Posterior vena cava (tissue), 2 donors: ENCODE results near the gene MYOM1. TPM values are rescaled to one million over a fixed set of nuclear protein-coding genes. Genes with fewer than 3 reads are reported as not detected.

ENCODE experiments used
- DNase-seq: peaks from one replicate; pipeline ENCODE4 v3.0.0-alpha.2; 2020; ENCODE audit warnings: low spot score
- intact Hi-C, 2 donors: fragments of 100-400 bp; cut with DNase I; formaldehyde crosslinking; loops; one replicate each; pipeline versions ENCODE4 v1.14.1 to v1.14.2; 2022 to 2023
- long read RNA-seq, 2 donors: library from polyadenylated mRNA; unstranded; transcript quantifications; one replicate each; pipeline ENCODE4 v2.0.0, GENCODE V29; 2020 to 2021
- total RNA-seq, 2 donors: library from RNA; stranded (reverse); fragmentation: NEBNext Ultra II Directional; extraction: Animal tissue kit (Norgen Biotek cat#: 25700); gene quantifications; one replicate each; pipeline ENCODE4 v1.2.1, GENCODE V29; 2021
- donor health status: DM: yes; HTN: yes; CAD: no.
- donor health status: DM: yes; HTN: yes; CAD: no.

The MYOM1 gene
- 10 to 100 TPM; 32.0 to 42.1 TPM for total RNA-seq
- long read RNA-seq, donor 1, full-length matches to known transcripts = 1 of 9 reads
- long read RNA-seq, donor 1, partial matches to known transcripts = 5 of 9 reads
- long read RNA-seq, donor 1, other reads (novel, unspliced or antisense) = 3 of 9 reads
- long read RNA-seq, donor 2, partial matches to known transcripts = 25 of 33 reads
- long read RNA-seq, donor 2, other reads (novel, unspliced or antisense) = 8 of 33 reads

DNA sequence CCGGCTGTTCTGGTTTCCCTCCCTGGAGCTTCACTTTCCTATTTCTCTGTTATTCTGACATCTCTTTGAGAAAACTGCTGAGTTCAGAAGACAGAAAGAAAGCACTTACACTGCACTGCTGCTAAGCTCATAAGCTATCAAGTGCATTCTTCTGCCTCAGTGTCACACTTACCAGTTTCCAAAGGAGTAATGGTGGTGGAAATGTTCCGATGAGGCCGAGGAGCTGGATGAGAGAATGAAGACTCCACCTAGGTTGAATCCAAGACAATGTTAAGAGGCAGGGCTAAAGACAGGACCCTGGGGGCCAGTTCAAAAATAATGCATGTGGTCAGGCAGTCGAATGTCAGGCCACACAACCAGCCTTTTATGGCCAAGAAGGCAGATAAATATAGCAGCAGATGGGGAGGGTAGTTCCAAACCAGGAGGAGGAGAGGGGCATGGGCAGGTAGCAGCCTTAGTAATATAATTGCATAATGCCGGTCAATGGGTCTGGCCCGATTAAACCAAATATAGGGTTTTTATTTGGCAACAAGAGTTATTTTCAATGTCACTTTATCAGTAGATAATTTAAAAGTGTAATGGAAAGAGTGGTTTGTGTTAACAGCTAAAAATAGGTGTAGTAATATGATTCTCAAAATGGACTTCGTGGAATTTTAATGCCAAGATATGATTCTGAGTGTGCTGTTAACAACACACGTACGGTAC is at the start of gene MYOM1:
Gene MYOM1 (minus strand): TSS at position 338 of the 705 bp plus-strand sequence. CDS start 4,745 bp downstream, outside the sequence.
- intact Hi-C loops = no loop called here
- DNase-seq = no peak

DNA sequence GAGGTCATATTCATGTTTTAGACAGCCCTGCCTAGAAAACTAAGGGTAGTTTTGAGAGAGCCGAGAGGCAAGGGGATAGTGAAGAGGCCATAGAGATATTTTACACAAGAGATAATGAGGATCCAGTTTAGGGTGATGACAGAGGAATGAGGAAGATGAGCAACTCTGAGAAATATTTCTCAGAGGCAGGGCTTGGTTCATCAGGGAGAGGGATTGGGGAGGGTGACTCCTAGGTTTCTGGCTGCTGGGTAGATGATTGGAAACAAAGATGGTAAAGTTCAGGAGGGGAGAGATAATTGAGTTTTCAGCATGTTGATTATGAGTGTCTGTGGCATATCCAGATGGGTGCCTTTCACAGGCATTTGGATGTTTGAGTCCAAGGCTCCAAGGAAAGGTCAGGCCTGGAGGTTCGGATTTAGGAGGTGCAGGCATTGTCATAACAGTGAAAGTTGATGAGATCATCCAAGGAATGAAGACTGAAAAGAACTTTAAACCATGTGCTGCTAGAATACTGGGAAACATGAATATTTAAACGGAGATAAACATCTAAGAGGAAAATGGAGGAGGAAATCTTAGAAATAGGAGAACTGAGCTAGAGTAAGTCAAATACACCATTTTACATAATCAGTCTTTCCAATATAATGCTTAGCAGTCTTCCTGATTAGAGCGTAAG is 49.6 kb upstream of the MYOM1 start:
- no peak for DNase-seq
- intact Hi-C loops = loop anchor here in 1 of 2 donors (10.0 kb wide), 1 partner anchor 325 kb away; no protein-coding TSS in a partner anchor

DNA sequence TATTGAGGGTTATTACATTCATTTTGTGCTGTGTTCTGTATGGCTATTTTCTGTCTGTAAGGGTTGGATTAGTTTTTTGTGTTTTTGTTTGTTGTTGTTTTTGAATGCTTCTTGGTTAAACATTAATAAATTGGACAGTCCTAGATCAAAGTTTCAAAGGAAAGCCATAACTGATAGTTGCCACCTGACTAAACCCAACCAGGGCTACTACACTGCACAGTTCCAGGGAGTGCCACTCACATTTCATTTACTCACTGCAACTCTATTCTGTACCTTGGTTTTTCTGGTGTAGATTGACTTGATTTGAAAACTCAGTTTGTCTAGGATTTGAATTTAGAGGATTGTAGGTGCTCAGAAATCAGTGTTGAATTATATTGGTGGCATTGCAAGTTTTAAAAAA is 48.5 kb upstream of the MYOM1 start:
- no peak for DNase-seq
- intact Hi-C loops = loop anchor here in 1 of 2 donors (10.0 kb wide), 1 partner anchor 326 kb away; no protein-coding TSS in a partner anchor

DNA sequence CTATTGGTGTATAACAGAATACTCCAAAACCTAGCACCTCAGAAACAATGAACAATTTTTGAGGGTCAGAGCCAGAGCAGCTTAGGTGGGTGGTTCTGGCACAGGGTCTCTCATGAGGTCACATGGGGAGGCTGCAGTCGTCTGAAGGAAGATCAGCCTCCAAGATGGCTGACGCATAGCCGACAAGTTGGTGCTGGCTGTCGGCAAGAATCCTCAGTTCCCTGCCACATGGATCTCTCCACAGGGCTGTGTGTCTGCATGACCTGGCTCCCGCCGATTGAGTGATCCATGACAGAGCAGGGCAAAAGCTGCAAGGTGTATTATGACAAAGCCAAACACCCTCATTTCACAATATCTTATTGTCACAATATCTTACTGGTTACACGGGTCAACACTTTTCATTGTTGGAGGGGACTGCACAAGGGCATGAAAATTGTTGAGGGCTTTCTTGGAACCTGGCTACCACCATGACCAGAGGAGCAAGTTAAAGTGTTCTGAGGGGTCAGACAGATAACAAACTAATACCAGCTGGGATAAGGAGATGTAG is 46.4 kb upstream of the MYOM1 start:
- no peak for DNase-seq
- intact Hi-C loops = loop anchor here in 1 of 2 donors (10.0 kb wide), 1 partner anchor 329 kb away; no protein-coding TSS in a partner anchor

DNA sequence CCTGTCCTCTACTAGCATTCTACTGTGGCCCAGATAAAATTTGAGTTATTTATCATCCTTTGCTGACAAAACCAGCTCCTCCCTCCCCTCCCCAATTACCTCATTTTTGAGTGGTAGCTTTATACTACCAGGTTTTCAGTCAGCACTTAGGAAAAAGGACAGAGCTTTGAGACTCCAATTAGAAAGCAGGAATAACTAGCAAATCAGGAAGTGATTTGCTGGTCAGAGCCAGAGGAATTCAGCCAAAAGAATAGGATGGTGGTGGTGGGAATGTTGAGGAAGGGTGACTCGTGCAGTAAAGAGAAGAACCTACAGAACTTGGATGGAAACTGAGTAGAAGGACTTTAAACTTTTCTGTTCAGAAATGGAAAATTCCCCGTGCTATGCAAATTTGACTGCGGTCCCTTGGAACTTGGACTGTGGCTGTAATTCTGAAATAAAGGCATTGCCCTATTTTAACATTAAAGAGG is 45.8 kb upstream of the MYOM1 start:
- intact Hi-C loops = loop anchor here in 1 of 2 donors (10.0 kb wide), 1 partner anchor 329 kb away; no protein-coding TSS in a partner anchor

DNA sequence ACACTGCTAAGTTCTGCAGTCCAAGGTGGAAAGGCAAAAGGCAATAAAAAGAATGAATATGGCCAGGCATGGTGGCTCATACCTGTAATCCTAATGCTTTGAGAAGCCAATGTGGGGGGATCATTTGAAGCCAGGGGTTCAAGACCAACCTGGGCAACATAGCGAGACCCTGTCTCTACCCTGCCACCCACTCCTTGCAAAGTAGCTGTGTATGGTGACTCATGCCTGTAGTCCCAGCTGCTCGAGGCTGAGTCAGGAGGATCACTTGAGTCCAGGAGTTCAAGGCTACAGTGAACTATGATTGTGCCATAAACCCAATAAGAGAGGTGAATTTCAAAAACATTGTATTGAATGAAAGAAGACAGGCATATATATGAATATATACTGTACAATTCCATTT is 44.6 kb upstream of the MYOM1 start:
- DNase-seq = no peak
- intact Hi-C loops = loop anchor here in 1 of 2 donors (5.0 to 10.0 kb wide), 2 partner anchors 188 to 330 kb away; partner anchors contain the start of gene TGIF1

More for the DNA sequence above, 45.8 kb upstream of the MYOM1 start:
- DNase-seq = no peak

DNA sequence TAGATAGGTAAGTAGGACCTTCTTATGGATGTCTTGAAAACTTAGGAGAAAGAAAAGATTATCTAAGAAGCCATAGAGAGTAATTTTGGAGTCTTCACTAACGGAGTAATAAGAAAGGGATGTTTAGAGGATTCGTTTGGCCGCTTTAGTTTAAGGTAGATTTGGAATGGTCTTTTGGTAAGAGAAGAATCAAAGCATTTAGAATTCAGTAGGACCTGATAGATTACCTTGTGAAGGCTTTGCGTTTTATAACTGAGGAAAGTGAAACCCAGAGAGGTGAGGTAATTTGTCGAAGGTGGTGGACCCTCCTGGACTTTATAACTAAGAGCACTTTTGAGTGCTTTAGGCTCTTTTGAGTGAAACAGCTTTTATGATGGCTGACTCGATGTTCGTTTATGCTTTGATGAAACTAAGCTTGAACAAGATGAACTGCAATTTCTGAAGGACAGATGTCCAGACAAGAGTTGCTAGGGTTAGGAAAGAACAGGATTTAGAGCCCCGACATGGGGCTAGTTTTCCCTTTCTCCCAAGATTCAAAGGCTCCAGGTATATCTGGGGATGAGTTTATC is 43.4 kb upstream of the MYOM1 start:
- DNase-seq = no peak
- intact Hi-C loops = loop anchor here in 1 of 2 donors (5.0 to 10.0 kb wide), 2 partner anchors 189 to 332 kb away; partner anchors contain the start of gene TGIF1

DNA sequence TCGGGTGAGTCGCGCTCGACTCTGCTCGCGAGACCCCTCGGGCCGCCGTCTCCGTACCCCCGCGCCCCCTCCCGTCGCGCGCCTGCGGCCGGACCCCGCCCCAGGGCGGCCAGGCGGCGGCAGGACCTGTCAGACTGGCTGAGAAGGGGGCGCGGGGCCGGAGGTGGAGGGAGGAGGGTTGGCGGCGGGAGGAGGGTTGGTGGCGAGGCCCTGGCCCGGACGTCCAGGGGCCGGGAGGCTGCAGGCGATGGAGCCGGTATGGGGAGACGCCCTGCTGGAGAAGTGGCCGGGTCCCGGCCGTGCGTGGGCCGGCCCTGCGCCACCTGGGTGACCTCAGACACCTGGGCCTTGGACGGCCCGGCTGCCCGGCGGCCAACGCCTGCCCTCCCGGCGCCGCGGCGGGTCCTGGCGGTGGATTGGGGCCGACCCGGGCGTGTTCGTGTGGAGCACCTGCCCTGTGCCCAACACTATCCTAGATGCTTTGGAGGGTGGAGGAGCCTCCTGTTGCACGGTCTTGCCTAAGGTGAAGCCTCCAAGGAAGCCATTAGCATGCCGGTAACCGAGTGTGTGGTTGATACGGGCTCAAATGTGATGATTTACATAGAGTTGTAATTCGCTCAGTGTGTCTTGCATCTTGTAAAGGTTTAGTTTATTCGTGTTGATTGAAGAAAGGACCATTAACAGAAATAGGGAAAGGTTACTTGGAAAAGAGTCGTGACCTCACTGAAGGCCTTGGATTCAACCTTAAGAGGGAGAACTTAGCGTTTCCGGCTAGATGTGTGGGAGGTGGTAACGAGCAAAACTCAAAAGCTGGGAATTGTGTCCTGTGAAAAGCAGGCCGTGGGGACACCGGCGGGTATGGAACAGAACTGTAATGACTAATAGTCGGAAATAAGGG is 42.7 kb upstream of the MYOM1 start:
- no peak for DNase-seq

DNA sequence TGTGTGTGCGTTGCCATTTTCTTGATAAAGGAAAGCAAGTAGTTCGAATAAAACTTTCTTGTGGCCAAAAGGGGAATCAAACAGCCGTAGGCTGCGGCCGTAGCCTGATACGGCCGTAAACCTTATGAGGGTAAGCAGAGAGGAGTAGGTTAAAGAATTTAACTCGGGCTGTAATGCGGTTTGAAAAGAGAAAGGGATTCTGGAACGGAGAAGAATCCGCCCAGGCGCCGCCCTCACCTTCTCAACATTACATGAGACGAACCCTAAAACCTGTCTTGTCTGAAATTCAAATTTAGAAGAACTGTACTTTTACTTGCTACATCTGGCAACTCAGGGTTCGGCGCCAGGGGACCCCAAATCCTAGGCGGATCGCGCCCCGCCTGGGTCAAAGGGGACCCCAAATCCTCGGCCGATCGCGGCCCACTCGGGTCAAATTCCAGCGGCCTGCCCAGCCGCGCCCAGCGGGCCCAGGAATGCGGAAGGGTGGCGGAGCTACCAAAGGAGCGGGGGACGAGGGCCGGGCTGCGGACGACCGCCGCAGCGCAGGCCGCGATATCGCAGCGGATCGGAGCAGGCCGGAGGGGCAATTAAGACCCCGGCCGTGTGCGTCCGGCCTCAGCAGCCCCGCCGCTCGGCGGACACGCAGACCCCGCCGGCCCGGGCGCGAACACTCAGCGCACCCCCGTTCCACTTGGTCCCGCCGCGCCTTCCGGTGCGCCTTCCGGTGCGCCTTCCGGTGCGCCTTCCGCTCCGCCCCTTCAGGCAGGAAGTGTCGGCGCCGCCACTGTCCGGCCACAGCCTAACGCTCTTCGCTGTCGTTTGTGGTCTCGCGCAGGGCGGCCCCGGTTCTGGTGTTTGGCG is 41.8 kb upstream of the MYOM1 start, which contains the start of gene MYL12B:
Gene MYL12B (plus strand): TSS at position 761 of the 861 bp plus-strand sequence. CDS start 10,766 bp downstream, outside the sequence.
- DNase-seq = peak; percentile 96
- intact Hi-C loops = loop anchor here in 1 of 2 donors (5.0 to 10.0 kb wide), 2 partner anchors 191 to 333 kb away; partner anchors contain the start of gene TGIF1

More for the DNA sequence above, 42.7 kb upstream of the MYOM1 start:
- intact Hi-C loops = loop anchor here in 1 of 2 donors (5.0 to 10.0 kb wide), 2 partner anchors 190 to 332 kb away; partner anchors contain the start of gene TGIF1

DNA sequence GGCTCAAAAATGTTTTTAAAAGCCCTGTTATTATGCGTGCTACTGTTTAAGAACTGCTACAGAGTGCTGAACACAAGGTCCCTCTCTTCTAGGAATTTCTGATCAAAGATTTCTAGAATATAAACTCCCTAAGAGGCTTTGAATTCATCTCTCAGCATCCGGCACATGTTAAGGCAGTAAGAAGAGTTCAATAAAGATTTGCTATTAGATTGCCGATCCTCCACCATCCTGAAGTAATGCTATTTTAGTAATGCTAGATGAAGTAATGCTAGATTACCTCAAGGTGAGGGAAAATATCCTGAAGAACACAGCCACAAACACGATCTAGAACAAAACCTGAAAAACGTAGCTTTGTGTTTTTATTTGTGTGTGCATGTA is 41.2 kb upstream of the MYOM1 start:
- intact Hi-C loops = loop anchor here in 1 of 2 donors (5.0 to 10.0 kb wide), 2 partner anchors 191 to 334 kb away; partner anchors contain the start of gene TGIF1
- no peak for DNase-seq

DNA sequence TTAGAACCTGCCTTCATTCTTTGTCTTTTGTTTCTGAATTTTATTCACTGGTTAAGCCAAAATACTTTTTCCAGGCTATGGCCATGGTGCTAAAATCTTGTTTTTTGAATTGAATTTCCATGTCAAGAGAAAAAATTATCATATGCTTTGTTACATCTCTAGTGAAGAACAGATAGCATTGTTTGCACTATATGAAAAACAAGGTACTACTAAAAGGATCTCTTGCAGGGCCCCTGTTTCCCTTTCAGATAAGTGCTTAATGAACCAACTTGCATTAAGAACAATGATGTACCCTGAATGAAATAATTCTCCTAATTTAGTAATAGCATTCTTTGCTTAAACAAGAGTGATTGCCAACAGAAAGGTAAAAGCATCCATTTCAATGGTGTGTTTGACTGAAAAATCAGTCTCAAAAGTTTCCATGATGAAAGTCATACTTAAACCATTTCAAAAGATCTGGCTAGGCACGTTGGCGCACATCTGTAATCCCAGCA is 37.9 kb upstream of the MYOM1 start:
- DNase-seq = no peak
- intact Hi-C loops = no loop called here

DNA sequence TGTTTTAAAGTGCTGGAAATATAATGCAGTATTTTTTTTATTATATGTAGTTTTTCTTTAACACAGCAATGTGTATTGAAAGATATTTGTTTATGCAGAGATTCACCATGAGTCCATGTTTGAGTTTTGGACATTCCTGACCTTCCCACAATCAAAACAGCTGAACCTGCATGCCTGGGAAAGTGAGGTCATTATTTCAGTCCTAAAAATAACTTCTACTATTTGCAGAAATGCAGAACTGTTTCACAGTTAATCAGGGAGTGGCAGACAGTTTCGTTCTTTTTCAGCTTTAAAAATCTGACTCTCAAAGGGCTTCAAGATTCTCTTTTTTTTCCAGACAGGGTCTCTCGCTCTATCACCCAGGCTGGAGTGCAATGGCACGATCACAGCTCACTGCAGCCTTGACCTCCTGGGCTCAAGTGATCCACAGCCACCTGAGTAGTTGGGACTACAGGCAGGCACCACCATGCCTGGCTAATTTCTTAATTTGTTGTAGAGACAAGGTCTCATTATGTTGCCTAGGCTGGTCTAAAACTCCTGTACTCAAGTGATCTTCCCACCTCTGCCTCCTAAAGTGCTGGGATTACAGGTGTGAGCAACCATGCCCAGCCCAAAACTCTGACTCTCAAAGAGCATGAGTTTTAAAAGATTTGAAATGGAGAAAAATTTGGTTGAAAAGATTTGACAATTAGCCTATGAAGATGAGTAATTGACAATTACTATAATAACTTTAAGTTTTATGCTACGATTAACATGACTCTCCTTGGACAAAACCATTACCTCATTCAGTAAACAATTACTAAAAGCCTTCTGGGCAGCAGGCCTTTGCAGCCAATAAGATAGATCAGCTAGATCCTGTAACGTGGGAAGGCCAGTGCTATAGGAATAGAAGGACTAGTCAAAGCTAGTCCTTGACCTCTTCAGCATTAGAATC is 37.2 kb upstream of the MYOM1 start:
- intact Hi-C loops = no loop called here
- DNase-seq = no peak

DNA sequence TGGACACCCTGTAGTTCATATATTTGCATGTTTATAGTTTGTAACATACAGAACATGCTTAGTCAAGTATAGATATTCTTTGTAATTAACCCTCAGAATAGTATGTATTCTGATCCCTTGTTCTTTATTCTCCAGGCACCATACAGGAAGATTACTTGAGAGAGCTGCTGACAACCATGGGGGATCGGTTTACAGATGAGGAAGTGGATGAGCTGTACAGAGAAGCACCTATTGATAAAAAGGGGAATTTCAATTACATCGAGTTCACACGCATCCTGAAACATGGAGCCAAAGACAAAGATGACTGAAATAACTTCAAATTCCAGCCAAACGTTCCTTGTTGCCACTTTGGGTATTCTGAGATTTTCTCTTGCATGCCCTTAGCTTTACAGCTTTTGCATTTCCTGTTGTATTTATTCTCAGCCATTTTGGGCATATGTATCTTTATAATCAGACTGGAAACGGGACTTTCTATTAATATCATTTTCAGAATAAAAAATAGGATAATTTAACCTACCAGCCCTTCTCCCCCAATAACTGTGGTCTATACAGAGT is 35.9 kb upstream of the MYOM1 start:
- intact Hi-C loops = no loop called here
- no peak for DNase-seq

DNA sequence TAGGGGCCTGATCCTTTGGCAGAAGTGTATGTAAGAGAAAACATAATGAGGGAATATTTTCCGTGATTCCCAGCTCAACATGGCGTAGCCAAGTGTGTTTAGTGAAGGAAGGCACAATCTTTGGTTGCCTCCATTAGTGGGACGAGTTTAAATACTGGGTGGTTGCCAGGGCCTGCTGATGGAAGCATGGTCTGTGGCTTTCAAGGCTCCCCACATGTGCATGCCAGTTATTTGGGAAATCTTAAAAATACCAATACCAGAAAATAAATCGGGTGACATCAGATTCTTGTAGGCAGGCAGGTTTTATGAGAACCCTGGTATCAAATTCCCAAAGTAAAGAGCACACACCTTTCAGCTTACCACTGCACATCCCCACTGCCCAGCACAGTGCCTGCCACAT is 35.0 kb upstream of the MYOM1 start:
- intact Hi-C loops = no loop called here
- no peak for DNase-seq

DNA sequence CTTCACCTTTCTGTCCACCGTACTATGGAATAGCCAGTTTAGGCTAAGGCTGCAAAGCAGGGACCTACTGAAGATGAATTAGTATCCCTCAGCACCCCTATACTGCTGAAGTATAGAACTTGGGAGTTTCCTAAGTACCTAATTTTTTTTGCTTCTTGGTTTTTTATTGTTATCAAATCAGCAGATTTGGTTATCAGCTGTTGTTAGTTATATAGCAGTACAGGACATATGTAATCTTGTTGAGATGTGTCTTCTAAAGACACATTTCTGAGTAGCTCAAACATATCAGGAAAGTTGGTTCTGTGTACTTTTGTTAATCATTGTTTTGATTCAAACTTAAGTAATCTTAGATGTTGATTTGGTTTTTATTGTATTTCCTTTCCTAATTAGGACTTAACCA is 33.1 kb upstream of the MYOM1 start:
- intact Hi-C loops = no loop called here
- DNase-seq = no peak

DNA sequence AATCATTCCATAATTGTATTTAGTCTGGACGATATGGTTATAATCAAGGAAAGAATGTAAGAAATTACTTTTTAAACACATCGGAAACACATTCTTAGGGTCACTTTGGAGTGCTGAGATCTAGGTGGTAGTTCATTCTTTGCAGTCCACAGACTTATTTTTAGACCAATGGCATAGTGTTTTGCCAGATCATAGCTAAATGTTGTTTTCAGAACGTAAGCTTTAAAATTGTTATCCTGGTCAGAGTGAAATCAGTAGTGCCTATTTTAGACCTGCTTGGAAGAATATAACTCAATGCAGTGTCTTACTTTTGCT is 32.2 kb upstream of the MYOM1 start:
- no peak for DNase-seq
- intact Hi-C loops = no loop called here
